Measurements from ENCODE around the gene NPY.

NPY gene

DNA sequence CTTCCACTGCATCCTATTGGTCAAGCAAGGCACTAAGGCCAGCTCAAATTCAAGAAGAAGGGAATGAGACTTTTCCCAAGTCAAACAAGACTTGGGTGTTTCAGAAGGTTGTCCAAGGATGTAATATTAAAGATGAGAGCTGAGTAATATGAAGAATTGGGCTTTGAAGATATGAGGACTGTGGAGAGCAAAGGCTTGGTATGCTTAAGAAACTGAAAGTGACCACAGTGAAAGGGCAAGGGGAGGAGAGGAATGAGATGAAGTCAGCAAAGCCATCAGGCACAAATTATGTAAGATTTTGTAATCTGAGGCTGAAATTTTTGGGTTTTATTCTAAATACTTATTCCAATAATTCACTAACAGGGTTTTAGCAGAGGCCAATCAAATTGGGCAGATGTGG is 38.6 kb upstream of the NPY start:
- no peak overlapping the region for H3K14ac ChIP-seq (ENCODE audit: low read length in 2 of 2)
- no peaks in the 10 kb centered on the region for H3K27me3 ChIP-seq (ENCODE audit: control insufficient read depth in 1 of 2, insufficient read depth in 1 of 2, low read length in 2 of 2)
- peaks cover 6% of the 10 kb centered on the region for H3K9me3 ChIP-seq (ENCODE audit: control insufficient read depth, low read length)
- H3K18ac ChIP-seq (ENCODE audit: low read depth in 1 of 2, low read length in 2 of 2), result no peak overlapping the region
- no peak overlapping the region for H3K4me2 ChIP-seq (ENCODE audit: low read length, poor library complexity, severe bottlenecking)
- no peak overlapping the region for H3K23ac ChIP-seq (ENCODE audit: low read length in 2 of 2)
- no peak overlapping the region for H2BK5ac ChIP-seq (ENCODE audit: low read depth, low read length, poor library complexity, severe bottlenecking)
- no peak overlapping the region for H2BK15ac ChIP-seq (ENCODE audit: low read depth, poor library complexity, severe bottlenecking)
- H2BK12ac ChIP-seq (ENCODE audit: low read length in 2 of 2), result no peak overlapping the region
- no peaks in the 10 kb centered on the region for H3K4me1 ChIP-seq (ENCODE audit: control insufficient read depth, insufficient read depth, low read depth, low read length)
- no peak overlapping the region for H3K4me3 ChIP-seq (ENCODE audit: insufficient read depth in 1 of 2, low read depth in 1 of 2, low read length in 2 of 2)
- H3K4ac ChIP-seq (ENCODE audit: low read depth in 1 of 2, low read length in 2 of 2), result no peak overlapping the region
- H2AFZ ChIP-seq (ENCODE audit: low read depth, low read length), result no peak overlapping the region
- no peak overlapping the region for H2BK120ac ChIP-seq (ENCODE audit: low read depth, low read length)
- H3K9ac ChIP-seq (ENCODE audit: low read length), result no peak overlapping the region
- H3K27ac ChIP-seq (ENCODE audit: low read length, poor library complexity, severe bottlenecking), result no peak overlapping the region
- no peak overlapping the region for H4K91ac ChIP-seq (ENCODE audit: low read length)
- DNase-seq, result peak; percentile 24
- H3K36me3 ChIP-seq (ENCODE audit: control insufficient read depth in 1 of 2, insufficient read depth in 2 of 2, low read depth in 1 of 2, low read length in 2 of 2), result no peaks in the 10 kb centered on the region
- no peaks in the 10 kb centered on the region for H3K79me1 ChIP-seq (replicated peaks; ENCODE audit: low read length, poor library complexity, severe bottlenecking)
- H4K8ac ChIP-seq (ENCODE audit: low read length), result no peak overlapping the region
- H2AK5ac ChIP-seq (ENCODE audit: low read length, severe bottlenecking), result no peak overlapping the region

DNA sequence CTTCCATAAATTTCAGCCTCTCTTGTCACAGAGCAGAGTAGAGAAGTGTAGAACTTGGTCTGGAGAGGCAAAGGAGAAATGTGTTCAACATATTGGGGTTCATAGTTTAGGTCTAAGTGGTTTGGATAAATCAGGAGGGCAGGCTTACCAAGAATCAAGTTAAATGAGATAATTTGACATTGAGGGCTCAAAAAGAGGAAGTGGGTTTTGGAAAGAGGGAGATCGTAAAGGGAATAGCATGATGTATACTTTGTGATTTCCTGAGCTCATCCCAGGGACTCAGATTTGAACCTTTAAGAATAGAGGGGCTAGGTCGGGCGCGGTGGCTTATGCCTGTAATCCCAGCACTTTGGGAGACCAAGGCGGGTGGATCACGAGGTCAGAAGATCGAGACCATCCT is 34.7 kb upstream of the NPY start:
- H2AK5ac ChIP-seq (ENCODE audit: low read length, severe bottlenecking), result no peak overlapping the region
- H4K91ac ChIP-seq (ENCODE audit: low read length), result no peak overlapping the region
- H3K23ac ChIP-seq (ENCODE audit: low read length in 2 of 2), result no peak overlapping the region
- H3K4me2 ChIP-seq (ENCODE audit: low read length, poor library complexity, severe bottlenecking), result no peak overlapping the region
- no peaks in the 10 kb centered on the region for H3K79me1 ChIP-seq (replicated peaks; ENCODE audit: low read length, poor library complexity, severe bottlenecking)
- no peak overlapping the region for H2BK5ac ChIP-seq (ENCODE audit: low read depth, low read length, poor library complexity, severe bottlenecking)
- no peaks in the 10 kb centered on the region for H3K27me3 ChIP-seq (ENCODE audit: control insufficient read depth in 1 of 2, insufficient read depth in 1 of 2, low read length in 2 of 2)
- H2BK15ac ChIP-seq (ENCODE audit: low read depth, poor library complexity, severe bottlenecking), result no peak overlapping the region
- no peaks in the 10 kb centered on the region for H3K4me1 ChIP-seq (ENCODE audit: control insufficient read depth, insufficient read depth, low read depth, low read length)
- peaks cover 37% of the 10 kb centered on the region for H3K9me3 ChIP-seq (ENCODE audit: control insufficient read depth, low read length)
- DNase-seq, result no peak
- WGBS, result 97% methylated on average over 7 of the region's 7 CpGs
- no peak overlapping the region for H3K27ac ChIP-seq (ENCODE audit: low read length, poor library complexity, severe bottlenecking)
- H3K4me3 ChIP-seq (ENCODE audit: insufficient read depth in 1 of 2, low read depth in 1 of 2, low read length in 2 of 2), result no peak overlapping the region
- no peak overlapping the region for H2BK120ac ChIP-seq (ENCODE audit: low read depth, low read length)
- H3K14ac ChIP-seq (ENCODE audit: low read length in 2 of 2), result no peak overlapping the region
- H4K8ac ChIP-seq (ENCODE audit: low read length), result no peak overlapping the region
- H2AFZ ChIP-seq (ENCODE audit: low read depth, low read length), result no peak overlapping the region
- no peak overlapping the region for H2BK12ac ChIP-seq (ENCODE audit: low read length in 2 of 2)
- no peak overlapping the region for H3K4ac ChIP-seq (ENCODE audit: low read depth in 1 of 2, low read length in 2 of 2)
- H3K18ac ChIP-seq (ENCODE audit: low read depth in 1 of 2, low read length in 2 of 2), result no peak overlapping the region
- no peak overlapping the region for H3K9ac ChIP-seq (ENCODE audit: low read length)
- H3K36me3 ChIP-seq (ENCODE audit: control insufficient read depth in 1 of 2, insufficient read depth in 2 of 2, low read depth in 1 of 2, low read length in 2 of 2), result no peaks in the 10 kb centered on the region

- 50% methylated on average over 1 of the region's 2 CpGs for WGBS
- Histone ChIP-seq H3K4me3 (ENCODE audit: insufficient read depth in 1 of 2, low read depth in 1 of 2, low read length in 2 of 2) (no peak overlapping the region), H2AK5ac (ENCODE audit: low read length, severe bottlenecking) (no peak overlapping the region), H3K27me3 (ENCODE audit: control insufficient read depth in 1 of 2, insufficient read depth in 1 of 2, low read length in 2 of 2) (no peaks in the 10 kb centered on the region), H3K79me1 (replicated peaks; ENCODE audit: low read length, poor library complexity, severe bottlenecking) (no peaks in the 10 kb centered on the region), H3K36me3 (ENCODE audit: control insufficient read depth in 1 of 2, insufficient read depth in 2 of 2, low read depth in 1 of 2, low read length in 2 of 2) (no peaks in the 10 kb centered on the region), H3K9me3 (ENCODE audit: control insufficient read depth, low read length) (peaks cover 49% of the 10 kb centered on the region), H2BK12ac (ENCODE audit: low read length in 2 of 2) (no peak overlapping the region), H3K14ac (ENCODE audit: low read length in 2 of 2) (no peak overlapping the region), H3K4me2 (ENCODE audit: low read length, poor library complexity, severe bottlenecking) (no peak overlapping the region), H3K4me1 (ENCODE audit: control insufficient read depth, insufficient read depth, low read depth, low read length) (no peaks in the 10 kb centered on the region), H4K91ac (ENCODE audit: low read length) (no peak overlapping the region), H3K4ac (ENCODE audit: low read depth in 1 of 2, low read length in 2 of 2) (no peak overlapping the region), H3K18ac (ENCODE audit: low read depth in 1 of 2, low read length in 2 of 2) (no peak overlapping the region), H2AFZ (ENCODE audit: low read depth, low read length) (no peak overlapping the region), H3K27ac (ENCODE audit: low read length, poor library complexity, severe bottlenecking) (no peak overlapping the region), H3K23ac (ENCODE audit: low read length in 2 of 2) (no peak overlapping the region), H2BK15ac (ENCODE audit: low read depth, poor library complexity, severe bottlenecking) (no peak overlapping the region), H3K9ac (ENCODE audit: low read length) (no peak overlapping the region), H2BK120ac (ENCODE audit: low read depth, low read length) (no peak overlapping the region), H2BK5ac (ENCODE audit: low read depth, low read length, poor library complexity, severe bottlenecking) (no peak overlapping the region), H4K8ac (ENCODE audit: low read length) (no peak overlapping the region)
- no peak for DNase-seq
Observed at GRCh38 chr7:24251568-24251967, 32.4 kb upstream of the NPY start.

GRCh38 chr7:24255139-24255538 is 28.9 kb upstream of the NPY start:
- Histone ChIP-seq H2AK5ac (ENCODE audit: low read length, severe bottlenecking) (no peak overlapping the region), H2BK12ac (ENCODE audit: low read length in 2 of 2) (no peak overlapping the region), H3K9me3 (ENCODE audit: control insufficient read depth, low read length) (peaks cover 44% of the 10 kb centered on the region), H3K18ac (ENCODE audit: low read depth in 1 of 2, low read length in 2 of 2) (no peak overlapping the region), H3K4me1 (ENCODE audit: control insufficient read depth, insufficient read depth, low read depth, low read length) (no peaks in the 10 kb centered on the region), H2BK15ac (ENCODE audit: low read depth, poor library complexity, severe bottlenecking) (no peak overlapping the region), H3K27me3 (ENCODE audit: control insufficient read depth in 1 of 2, insufficient read depth in 1 of 2, low read length in 2 of 2) (no peaks in the 10 kb centered on the region), H2AFZ (ENCODE audit: low read depth, low read length) (no peak overlapping the region), H3K23ac (ENCODE audit: low read length in 2 of 2) (no peak overlapping the region), H3K79me1 (replicated peaks; ENCODE audit: low read length, poor library complexity, severe bottlenecking) (no peaks in the 10 kb centered on the region), H4K91ac (ENCODE audit: low read length) (no peak overlapping the region), H3K36me3 (ENCODE audit: control insufficient read depth in 1 of 2, insufficient read depth in 2 of 2, low read depth in 1 of 2, low read length in 2 of 2) (no peaks in the 10 kb centered on the region), H4K8ac (ENCODE audit: low read length) (no peak overlapping the region), H2BK5ac (ENCODE audit: low read depth, low read length, poor library complexity, severe bottlenecking) (no peak overlapping the region), H3K9ac (ENCODE audit: low read length) (no peak overlapping the region), H3K4me2 (ENCODE audit: low read length, poor library complexity, severe bottlenecking) (no peak overlapping the region), H3K4me3 (ENCODE audit: insufficient read depth in 1 of 2, low read depth in 1 of 2, low read length in 2 of 2) (no peak overlapping the region), H2BK120ac (ENCODE audit: low read depth, low read length) (no peak overlapping the region), H3K14ac (ENCODE audit: low read length in 2 of 2) (no peak overlapping the region), H3K27ac (ENCODE audit: low read length, poor library complexity, severe bottlenecking) (no peak overlapping the region), H3K4ac (ENCODE audit: low read depth in 1 of 2, low read length in 2 of 2) (no peak overlapping the region)
- 82% methylated on average over 6 of the region's 6 CpGs for WGBS
- DNase-seq, result no peak

Measured in mesenchymal stem cell (in vitro differentiated cells and primary cell).